GM19395 (cell line): Measurements from ENCODE around the gene KRT81.
A peak's percentile ranks its signal among the peaks of the same experiment; 100 is the strongest.
"Not testable (repeated sequence)": the region's sequence is repeated elsewhere in the genome, so short reads cannot be mapped to it uniquely, and the experiment has no call there.

Experiments
- ATAC-seq: cut with Tn5 transposase; IDR thresholded peaks from one replicate; pipeline ENCODE4 v1.9.1; 2021; ENCODE audit warnings: mild to moderate bottlenecking, moderate library complexity; ENCODE audit not compliant: unreplicated experiment

The KRT81 gene

GRCh38 chr12:52245259-52245961 is 45.9 kb downstream of the KRT81 start:
- ATAC-seq = no peak

DNA sequence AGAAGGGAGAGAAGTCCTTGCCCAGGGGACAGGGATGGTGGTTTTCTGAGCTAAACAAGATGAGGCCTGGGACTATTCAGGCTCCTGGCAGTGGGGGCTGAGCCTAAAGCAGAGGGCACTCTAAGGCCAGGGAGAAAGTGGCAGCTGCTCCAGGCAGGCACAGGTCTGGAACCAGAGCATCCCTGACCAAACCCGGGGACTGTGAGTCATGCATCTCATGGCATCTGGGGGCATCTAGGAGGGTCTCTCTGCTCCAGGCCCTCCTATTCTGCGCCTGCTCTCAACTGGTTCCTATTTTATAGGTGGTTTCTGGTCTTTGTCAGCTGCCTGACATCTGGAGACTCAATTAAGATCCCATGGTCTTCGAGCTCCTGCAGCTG is 46.7 kb downstream of the KRT81 start:
- no peak for ATAC-seq

- peak; percentile 94 for ATAC-seq
These were observed 47.3 kb downstream of the KRT81 start for GRCh38 chr12:52243856-52244614.

GRCh38 chr12:52243259-52243855 is 48.0 kb downstream of the KRT81 start:
- no peak for ATAC-seq

GRCh38 chr12:52242442-52243258 is 48.7 kb downstream of the KRT81 start:
- ATAC-seq = no peak

DNA sequence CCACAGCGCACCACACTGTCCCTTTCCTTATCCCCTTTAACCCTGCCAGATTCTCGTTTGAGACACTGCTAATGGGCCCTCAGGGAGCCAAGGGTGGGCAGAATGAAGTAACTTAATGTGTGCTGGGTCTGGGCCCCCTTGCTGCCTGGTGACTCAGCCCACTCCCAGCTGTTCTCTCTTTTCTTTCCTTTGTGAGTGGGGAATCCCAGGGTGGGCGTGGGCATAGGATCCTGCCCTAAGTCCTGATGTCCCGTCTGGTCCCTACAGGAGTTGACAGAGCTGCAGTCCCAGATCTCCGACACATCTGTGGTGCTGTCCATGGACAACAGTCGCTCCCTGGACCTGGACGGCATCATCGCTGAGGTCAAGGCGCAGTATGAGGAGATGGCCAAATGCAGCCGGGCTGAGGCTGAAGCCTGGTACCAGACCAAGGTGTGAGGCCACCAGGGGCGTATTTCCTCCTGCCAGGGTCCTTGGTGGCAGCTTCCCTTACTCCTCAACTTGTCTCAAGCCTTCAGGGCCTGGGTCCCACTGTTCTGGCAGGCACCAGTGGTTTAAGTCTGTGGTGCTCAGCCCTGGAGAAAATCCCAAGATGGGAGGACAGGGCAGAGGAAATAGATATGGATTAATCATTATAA is 50.0 kb downstream of the KRT81 start:
- ATAC-seq = no peak

DNA sequence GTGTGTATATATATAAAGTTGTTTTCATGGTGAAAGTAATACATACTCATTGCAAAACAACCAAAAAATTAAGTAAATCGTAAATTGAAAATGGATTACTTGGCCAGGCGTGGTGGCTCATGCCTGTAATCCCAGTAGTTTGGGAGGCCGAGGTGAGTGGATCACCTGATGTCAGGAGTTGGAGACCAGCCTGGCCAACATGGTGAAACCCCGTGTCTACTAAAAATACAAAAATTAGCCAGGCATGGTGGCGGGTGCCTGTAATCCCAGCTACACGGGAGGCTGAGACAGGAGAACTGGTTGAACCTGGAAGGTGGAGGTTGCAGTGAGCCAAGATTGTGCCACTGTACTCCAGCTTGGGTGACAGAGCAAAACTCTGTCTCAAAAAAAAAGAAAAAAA is 51.1 kb downstream of the KRT81 start:
- not testable (repeated sequence) for ATAC-seq

- no peak for ATAC-seq
These were observed 51.6 kb downstream of the KRT81 start for GRCh38 chr12:52239767-52240166.

GRCh38 chr12:52238916-52239646 is 52.3 kb downstream of the KRT81 start:
- ATAC-seq = no peak

GRCh38 chr12:52238207-52238840 is 53.0 kb downstream of the KRT81 start:
- ATAC-seq = no peak

DNA sequence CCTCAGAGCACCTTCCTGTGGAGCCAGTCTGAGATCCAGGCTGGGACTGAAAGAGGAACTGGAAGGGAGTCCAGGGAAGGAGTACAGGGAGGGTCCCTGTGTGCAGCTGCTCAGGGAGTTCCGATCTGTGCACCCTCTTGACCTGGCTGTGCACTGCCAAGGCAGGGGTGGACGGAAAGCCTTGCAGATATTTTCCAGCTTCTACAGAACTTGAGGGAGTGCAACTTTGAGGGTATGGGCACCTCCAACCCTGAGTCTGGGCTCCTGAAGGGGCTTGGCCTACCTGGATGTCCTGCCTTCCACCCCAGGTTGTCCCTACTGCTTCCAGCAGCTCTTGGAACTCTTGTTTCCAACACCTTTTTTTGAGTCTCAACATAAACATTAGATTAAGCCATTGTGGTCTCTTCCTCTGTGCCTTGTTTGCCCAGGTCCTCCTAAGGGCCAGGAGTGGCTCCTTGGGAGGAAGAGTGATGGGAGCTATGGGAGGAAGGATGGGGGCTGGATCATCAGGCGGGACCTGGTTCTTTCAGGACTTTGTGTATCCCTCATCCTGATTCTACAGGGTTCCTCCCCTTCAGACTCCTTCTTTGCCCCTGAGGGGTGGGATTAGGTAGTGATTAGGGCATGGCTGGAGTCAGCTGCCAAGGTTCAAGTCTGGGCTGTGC is 54.8 kb downstream of the KRT81 start:
- no peak for ATAC-seq
